PC-3 (cell line): ENCODE measurements around the gene MYO5B. TPM values are rescaled to one million over a fixed set of nuclear protein-coding genes. Genes with fewer than 3 reads are reported as not detected.

Source experiments
- ATAC-seq: fragments of 200-7000 bp; cut with Tn5 transposase; 2 replicates; pipeline ENCODE4 v1.9.1; 2020; ENCODE audit warnings: mild to moderate bottlenecking, moderate library complexity
- BruUV-seq: library from RNA; stranded (reverse); fragments of 400-500 nt; replicated peaks from 2 replicates; lab custom pipeline; 2021; lab: Mats Ljungman, UMichigan
- CTCF ChIA-PET: fragments of 300-600 bp; sonication (Branson Sonifier 250); formaldehyde crosslinking; loops from one replicate; lab custom pipeline; 2022; ENCODE audit warnings: antibody characterized with exemption; lab: Charles Lee
- POLR2A ChIA-PET: fragments of 300-600 bp; sonication (Branson Sonifier 250); formaldehyde crosslinking; loops from one replicate; lab custom pipeline; 2022; ENCODE audit warnings: antibody characterized with exemption; ENCODE audit not compliant: unreplicated experiment; lab: Charles Lee
- DNase-seq: peaks from one replicate; pipeline ENCODE4 v3.0.0-alpha.2; 2015
- H2AFZ ChIP-seq: fragments of 300-600 bp; sonication (generic); 2 replicates; pipeline ENCODE4 v1.6.0; 2016; ENCODE audit warnings: antibody characterized with exemption, low read length
- H3F3A ChIP-seq: fragments of 300-600 bp; sonication (generic); one replicate; pipeline ENCODE4 v1.6.0; 2017; ENCODE audit warnings: antibody characterized with exemption, low read length, control low read depth, mild to moderate bottlenecking; ENCODE audit not compliant: unreplicated experiment
- H3K27ac ChIP-seq: fragments of 300-600 bp; sonication (generic); 2 replicates; pipeline ENCODE4 v1.5.1; 2016; ENCODE audit warnings: mild to moderate bottlenecking, low read length
- H3K27me3 ChIP-seq: fragments of 300-600 bp; sonication (generic); 2 replicates; pipeline ENCODE4 v1.6.1; 2016; ENCODE audit warnings: low read length, mixed read lengths
- H3K36me3 ChIP-seq: fragments of 300-600 bp; sonication (generic); 2 replicates; pipeline ENCODE4 v1.6.1; 2016; ENCODE audit warnings: low read depth, mixed run types, low read length, mixed read lengths
- H3K4me1 ChIP-seq: fragments of 300-600 bp; sonication (generic); 2 replicates; pipeline ENCODE4 v1.5.1; 2016; ENCODE audit warnings: low read length; ENCODE audit not compliant: insufficient read depth
- H3K4me2 ChIP-seq: fragments of 300-600 bp; sonication (generic); 2 replicates; pipeline ENCODE4 v1.6.0; 2016; ENCODE audit warnings: low read length
- H3K4me3 ChIP-seq: fragments of 300-600 bp; sonication (generic); 2 replicates; pipeline ENCODE4 v1.5.1; 2016; ENCODE audit warnings: mild to moderate bottlenecking, low read length, mixed read lengths
- H3K79me2 ChIP-seq: fragments of 300-600 bp; sonication (generic); 2 replicates; pipeline ENCODE4 v1.6.1; 2017; ENCODE audit warnings: low read length, mixed read lengths
- H3K9ac ChIP-seq: fragments of 300-600 bp; sonication (generic); 2 replicates; pipeline ENCODE4 v1.6.0; 2016; ENCODE audit warnings: mild to moderate bottlenecking, low read length
- H3K9me2 ChIP-seq: fragments of 300-600 bp; sonication (generic); replicated peaks from 2 replicates; pipeline ENCODE4 v1.6.1; 2016; ENCODE audit warnings: mixed run types, low read length, mixed read lengths
- H3K9me3 ChIP-seq: fragments of 300-600 bp; sonication (generic); 2 replicates; pipeline ENCODE4 v1.6.1; 2016; ENCODE audit warnings: low read length, mixed read lengths
- H4K20me1 ChIP-seq: fragments of 300-600 bp; sonication (generic); 2 replicates; pipeline ENCODE4 v1.6.1; 2016; ENCODE audit warnings: low read length, mixed read lengths
- CTCF ChIP-seq: fragments of 300-600 bp; sonication (generic); conservative IDR thresholded peaks from 2 replicates; pipeline ENCODE4 v1.5.1; 2017; ENCODE audit warnings: antibody characterized with exemption, low read depth, mild to moderate bottlenecking, low read length
- EZH2 ChIP-seq: fragments of 300-600 bp; sonication (generic); IDR thresholded peaks from one replicate; pipeline ENCODE4 v1.6.1; 2017; ENCODE audit warnings: antibody characterized with exemption, mild to moderate bottlenecking, low read length; ENCODE audit not compliant: unreplicated experiment
- EZH2phosphoT487 ChIP-seq: fragments of 300-600 bp; sonication (generic); IDR thresholded peaks from 2 replicates; pipeline ENCODE4 v1.6.1; 2018; ENCODE audit warnings: mild to moderate bottlenecking, antibody characterized with exemption, low read length, borderline replicate concordance
- intact Hi-C: fragments of 100-400 bp; cut with micrococcal nuclease; formaldehyde crosslinking; loops from 2 replicates; pipeline ENCODE4 v1.9.0; 2023
- total RNA-seq: library from RNA; depleted of rRNA; stranded (reverse); fragments of >200 nt; gene quantifications from 2 replicates; pipeline ENCODE4 v1.2.3, GENCODE V29; 2014

Gene MYO5B
- total RNA-seq, 1 experiment from 2014 or later = 10.7 TPM

DNA sequence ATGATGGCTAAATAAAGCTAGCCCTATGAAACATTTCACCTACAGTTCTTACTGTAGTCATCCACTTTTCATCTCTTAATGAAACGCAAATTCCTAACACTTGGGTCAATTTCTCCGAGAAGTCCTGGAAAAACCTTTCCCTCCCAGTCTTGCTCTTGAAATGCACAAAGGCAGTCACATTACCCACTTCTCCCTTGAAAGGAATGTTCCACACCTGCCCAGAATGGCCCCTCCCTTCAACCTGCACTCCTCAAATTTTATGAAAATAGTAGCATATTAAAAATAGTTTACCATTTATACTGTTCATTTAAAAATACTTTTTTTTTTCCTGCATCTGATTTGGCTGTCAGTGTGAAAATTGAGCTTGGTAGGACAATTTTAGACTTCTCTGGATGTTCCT, 316.9 kb downstream of the MYO5B start:
- Histone ChIP-seq H4K20me1 (no peaks in the 10 kb centered on the region), H3K9me3 (no peaks in the 10 kb centered on the region), H2AFZ (no peak overlapping the region), H3K4me1 (no peaks in the 10 kb centered on the region), H3K79me2 (no peaks in the 10 kb centered on the region), H3K4me3 (no peak overlapping the region), H3K36me3 (no peaks in the 10 kb centered on the region), H3K27me3 (no peaks in the 10 kb centered on the region), H3K9me2 (no peaks in the 10 kb centered on the region), H3K27ac (no peak overlapping the region), H3F3A (no peaks in the 10 kb centered on the region), H3K4me2 (no peak overlapping the region), H3K9ac (no peak overlapping the region)
- no peak for ATAC-seq
- no TSS peak for BruUV-seq
- DNase-seq = no peak
- TF ChIP-seq CTCF (no peak), EZH2 (no peak), EZH2phosphoT487 (no peak)
- intact Hi-C loops = no loop called here
- CTCF ChIA-PET = no interaction called here
- POLR2A ChIA-PET = no interaction called here

DNA sequence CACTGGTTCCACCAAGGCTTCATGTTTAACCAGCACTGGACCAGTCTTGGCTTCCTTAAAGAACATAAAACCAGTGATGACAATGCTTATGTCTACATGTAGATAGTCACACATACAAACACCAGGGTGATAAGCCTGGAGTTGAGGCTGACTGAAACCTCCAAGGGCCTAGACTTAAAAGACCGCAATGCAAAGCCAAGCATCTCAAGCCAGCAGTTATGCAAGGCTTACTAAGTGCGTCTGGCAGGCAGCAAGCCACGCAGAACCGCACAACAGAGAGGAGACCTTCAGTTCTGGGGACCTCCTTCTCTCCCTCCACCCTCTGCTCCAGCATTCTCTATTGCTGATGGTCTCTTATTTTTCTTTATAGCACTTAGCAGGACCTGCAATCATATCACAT, 318.4 kb downstream of the MYO5B start:
- no peaks in the 10 kb centered on the region for H4K20me1 ChIP-seq
- H3K36me3 ChIP-seq = no peaks in the 10 kb centered on the region
- H3K4me1 ChIP-seq = no peaks in the 10 kb centered on the region
- CTCF ChIA-PET = no interaction called here
- intact Hi-C loops = no loop called here
- ATAC-seq (no peak), DNase-seq (no peak)
- H3K9me2 ChIP-seq = no peaks in the 10 kb centered on the region
- no peaks in the 10 kb centered on the region for H3K9me3 ChIP-seq
- no peak overlapping the region for H2AFZ ChIP-seq
- H3K27me3 ChIP-seq = no peaks in the 10 kb centered on the region
- TF ChIP-seq EZH2 (no peak), CTCF (no peak), EZH2phosphoT487 (no peak)
- no peaks in the 10 kb centered on the region for H3F3A ChIP-seq
- H3K9ac ChIP-seq = no peak overlapping the region
- H3K27ac ChIP-seq = no peak overlapping the region
- no peaks in the 10 kb centered on the region for H3K79me2 ChIP-seq
- BruUV-seq = no TSS peak
- no peak overlapping the region for H3K4me2 ChIP-seq
- H3K4me3 ChIP-seq = no peak overlapping the region
- POLR2A ChIA-PET = no interaction called here

DNA sequence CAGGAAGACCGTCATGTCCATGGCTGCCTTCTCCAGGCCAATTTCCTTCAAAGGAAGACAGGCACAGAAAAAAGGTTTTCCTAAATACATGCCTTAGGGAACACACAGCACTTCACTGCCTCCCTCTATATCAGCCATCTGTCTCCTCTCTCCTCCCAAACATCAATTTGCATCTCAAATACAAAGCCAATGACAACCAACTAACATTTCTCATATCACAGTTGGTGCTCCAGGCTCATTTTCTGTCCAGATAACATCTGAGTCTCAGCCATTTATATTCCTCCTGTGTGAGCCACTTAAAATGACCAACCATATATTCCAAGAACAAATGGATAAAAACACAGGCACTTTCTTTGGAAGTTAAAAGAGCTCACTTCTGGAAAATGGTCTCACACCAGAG, 319.2 kb downstream of the MYO5B start:
- Histone ChIP-seq H3K4me2 (no peak overlapping the region), H3K27me3 (no peaks in the 10 kb centered on the region), H3K79me2 (no peaks in the 10 kb centered on the region), H3K4me3 (no peak overlapping the region), H3K9me2 (no peaks in the 10 kb centered on the region), H3F3A (no peaks in the 10 kb centered on the region), H3K4me1 (no peaks in the 10 kb centered on the region), H4K20me1 (no peaks in the 10 kb centered on the region), H3K9ac (no peak overlapping the region), H3K36me3 (no peaks in the 10 kb centered on the region), H2AFZ (no peak overlapping the region), H3K27ac (no peak overlapping the region), H3K9me3 (no peaks in the 10 kb centered on the region)
- ATAC-seq (no peak), DNase-seq (no peak)
- intact Hi-C loops = no loop called here
- ChIA-PET CTCF (no interaction called here), POLR2A (no interaction called here)
- BruUV-seq = no TSS peak
- no peak for TF ChIP-seq EZH2phosphoT487
- no peak for TF ChIP-seq CTCF
- TF ChIP-seq EZH2 = no peak
